ENCODE data around the gene DLST. TPM values are rescaled to one million over a fixed set of nuclear protein-coding genes. Genes with fewer than 3 reads are reported as not detected.
A peak's percentile ranks its signal among the peaks of the same experiment; 100 is the strongest.

DLST gene
- total RNA-seq, 4 donors from 2014 or later: 71.3 to 157 (median 105) TPM

- Histone ChIP-seq H3K4me3 (no peak overlapping the region), H3K4me1 (peaks cover 34 to 44% of the 10 kb centered on the region in 2 donors), H3K9me3 (no peaks in the 10 kb centered on the region), H3K36me3 (no peaks in the 10 kb centered on the region), H3K27ac (peak overlapping the region; percentile 53 to 74 (median 56)), H3K27me3 (no peaks in the 10 kb centered on the region)
- in situ Hi-C loops (cut with MboI; ENCODE audit: low sequenced_read_pairs in 4 of 4) (loop anchor here in 2 of 4 donors (25.0 kb wide), 1 partner anchor 153 kb away; no protein-coding TSS in a partner anchor), intact Hi-C loops (cut with DNase I; ENCODE audit: low total_unique reads) (loop anchor here (2.0 kb wide), 1 partner anchor 18 kb away; no protein-coding TSS in a partner anchor)
- no peak for DNase-seq
- TF ChIP-seq CTCF (IDR thresholded peaks at IDR 0.05 in 4 of 5, conservative IDR thresholded peaks at IDR 0.05 in 1 of 5) (no peak), POLR2A (IDR thresholded peaks at IDR 0.05) (no peak)
- ATAC-seq: peak in 1 of 2 donors; percentile 16
Measured at GRCh38 chr14:74934476-74935359, 53.0 kb downstream of the DLST start.

- Histone ChIP-seq H3K4me1 (peaks cover 40 to 50% of the 10 kb centered on the region in 2 donors), H3K9me3 (no peaks in the 10 kb centered on the region), H3K27me3 (no peaks in the 10 kb centered on the region), H3K4me3 (no peak overlapping the region), H3K36me3 (no peaks in the 10 kb centered on the region), H3K27ac (peak overlapping the region; percentile 53 to 74 (median 56))
- intact Hi-C loops (cut with DNase I; ENCODE audit: low total_unique reads): loop anchor here (2.0 kb wide), 1 partner anchor 19 kb away; no protein-coding TSS in a partner anchor
- no peak for TF ChIP-seq POLR2A (IDR thresholded peaks at IDR 0.05)
- TF ChIP-seq CTCF (IDR thresholded peaks at IDR 0.05 in 4 of 5, conservative IDR thresholded peaks at IDR 0.05 in 1 of 5): no peak
- in situ Hi-C loops (cut with MboI; ENCODE audit: low sequenced_read_pairs in 4 of 4): loop anchor here in 2 of 4 donors (25.0 kb wide), 1 partner anchor 152 kb away; no protein-coding TSS in a partner anchor
- ATAC-seq (no peak), DNase-seq (no peak)
Measured at GRCh38 chr14:74935360-74935680, 53.6 kb downstream of the DLST start.

- Histone ChIP-seq H3K4me3 (no peak overlapping the region), H3K36me3 (no peaks in the 10 kb centered on the region), H3K27me3 (no peaks in the 10 kb centered on the region), H3K9me3 (no peaks in the 10 kb centered on the region), H3K27ac (peak overlapping the region in 1 of 4 donors; percentile 74), H3K4me1 (peaks cover 48 to 58% of the 10 kb centered on the region in 2 donors)
- intact Hi-C loops (cut with DNase I; ENCODE audit: low total_unique reads): no loop called here
- DNase-seq: no peak
- TF ChIP-seq CTCF (IDR thresholded peaks at IDR 0.05 in 4 of 5, conservative IDR thresholded peaks at IDR 0.05 in 1 of 5) (no peak), POLR2A (IDR thresholded peaks at IDR 0.05) (no peak)
- no peak for ATAC-seq
- in situ Hi-C loops (cut with MboI; ENCODE audit: low sequenced_read_pairs in 4 of 4): loop anchor here in 2 of 4 donors (25.0 kb wide), 1 partner anchor 151 kb away; no protein-coding TSS in a partner anchor
Measured at GRCh38 chr14:74936151-74936550, 54.4 kb downstream of the DLST start.

GRCh38 chr14:74936731-74937130 is 55.0 kb downstream of the DLST start:
- in situ Hi-C loops (cut with MboI; ENCODE audit: low sequenced_read_pairs in 4 of 4): loop anchor here in 2 of 4 donors (25.0 kb wide), 1 partner anchor 151 kb away; no protein-coding TSS in a partner anchor
- intact Hi-C loops (cut with DNase I; ENCODE audit: low total_unique reads): no loop called here
- peak overlapping the region in 1 of 4 donors; percentile 36 for H3K27ac ChIP-seq
- no peak for DNase-seq
- H3K27me3 ChIP-seq: no peaks in the 10 kb centered on the region
- no peak overlapping the region for H3K4me3 ChIP-seq
- H3K36me3 ChIP-seq: no peaks in the 10 kb centered on the region
- H3K9me3 ChIP-seq: no peaks in the 10 kb centered on the region
- H3K4me1 ChIP-seq: peaks cover 52 to 64% of the 10 kb centered on the region in 2 donors
- no peak for ATAC-seq
- TF ChIP-seq CTCF (IDR thresholded peaks at IDR 0.05 in 4 of 5, conservative IDR thresholded peaks at IDR 0.05 in 1 of 5): no peak
- no peak for TF ChIP-seq POLR2A (IDR thresholded peaks at IDR 0.05)

Data from gastrocnemius medialis (tissue), 4 donors.